Right ventricle myocardium inferior (tissue), 1 donor: ENCODE results near the gene RAB23. TPM values are rescaled to one million over a fixed set of nuclear protein-coding genes. Genes with fewer than 3 reads are reported as not detected.

Experiments
- ATAC-seq: fragments of 200-7000 bp; cut with Tn5 transposase; one replicate; pipeline ENCODE4 v1.9.1; 2020; ENCODE audit warnings: mild to moderate bottlenecking, moderate library complexity
- DNase-seq: peaks from one replicate; pipeline ENCODE4 v3.0.0; 2021; ENCODE audit errors: missing footprints
- intact Hi-C: fragments of 100-400 bp; cut with DNase I; formaldehyde crosslinking; loops from one replicate; pipeline ENCODE4 v1.11.0; 2022
- total RNA-seq: library from RNA; stranded (reverse); fragmentation: NEBNext Ultra II Directional; extraction: Animal tissue kit (Norgen Biotek cat#: 25700); gene quantifications from one replicate; pipeline ENCODE4 v1.2.1, GENCODE V29; 2021
- donor health status: DM: no; HTN: yes; CAD: no; lungs with severe emphysema.

The RAB23 gene
- total RNA-seq, 1 donor from 2014 or later = 12.0 TPM

DNA sequence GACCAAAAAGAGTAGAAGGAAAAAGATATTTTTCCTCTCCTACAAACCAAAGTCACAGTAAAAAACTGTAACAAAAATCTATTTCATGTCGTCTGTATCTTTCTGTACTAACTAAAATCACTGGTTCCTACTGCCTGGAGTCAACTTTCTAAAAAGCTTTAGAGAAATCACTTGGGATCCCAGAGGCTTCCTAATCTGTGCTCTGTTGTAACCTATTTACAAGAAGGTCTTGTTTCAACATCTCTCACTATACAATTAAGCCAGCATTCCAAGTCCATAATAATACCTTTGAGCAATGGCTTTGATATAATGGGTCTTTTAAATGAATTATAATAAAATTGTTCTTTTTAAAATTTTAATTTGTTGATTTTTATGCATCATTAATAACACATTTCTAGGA, 20.4 kb downstream of the RAB23 start:
- ATAC-seq = no peak
- intact Hi-C loops = no loop called here
- DNase-seq = no peak

DNA sequence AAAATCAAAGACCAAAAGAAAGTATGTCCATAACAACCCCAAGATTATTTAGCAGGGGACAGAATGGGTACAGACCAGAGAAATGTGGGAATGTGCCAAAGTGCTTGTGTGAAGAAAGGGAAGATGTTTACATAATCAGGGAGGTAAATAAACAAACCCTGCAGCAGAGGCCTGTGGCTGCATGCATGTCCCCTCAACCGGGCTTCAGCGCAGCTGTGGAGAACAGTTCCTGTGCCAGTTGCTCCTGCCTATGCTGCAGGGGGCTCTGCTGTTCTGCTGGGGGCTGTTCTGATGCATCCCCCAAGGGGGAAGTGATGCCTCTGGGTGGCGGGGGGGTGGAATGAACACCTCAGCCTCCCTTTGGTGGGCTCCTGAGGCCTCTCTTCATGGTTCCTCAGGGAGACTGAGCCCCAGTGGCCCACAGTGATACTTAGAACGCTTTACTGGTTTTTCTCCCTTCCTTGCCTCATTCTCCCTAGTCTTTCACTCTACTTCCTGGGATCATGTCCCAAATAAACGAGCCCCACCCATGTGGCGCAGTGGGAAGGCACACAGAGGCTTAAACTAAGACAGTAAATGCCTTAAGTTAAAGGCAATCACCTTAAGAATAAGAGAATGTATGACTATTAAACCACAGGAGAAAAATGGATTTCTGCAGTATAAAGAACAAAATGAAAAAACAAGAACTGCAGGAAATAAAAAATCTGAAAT, 23.0 kb downstream of the RAB23 start:
- intact Hi-C loops = no loop called here
- ATAC-seq = peak; percentile 16

DNA sequence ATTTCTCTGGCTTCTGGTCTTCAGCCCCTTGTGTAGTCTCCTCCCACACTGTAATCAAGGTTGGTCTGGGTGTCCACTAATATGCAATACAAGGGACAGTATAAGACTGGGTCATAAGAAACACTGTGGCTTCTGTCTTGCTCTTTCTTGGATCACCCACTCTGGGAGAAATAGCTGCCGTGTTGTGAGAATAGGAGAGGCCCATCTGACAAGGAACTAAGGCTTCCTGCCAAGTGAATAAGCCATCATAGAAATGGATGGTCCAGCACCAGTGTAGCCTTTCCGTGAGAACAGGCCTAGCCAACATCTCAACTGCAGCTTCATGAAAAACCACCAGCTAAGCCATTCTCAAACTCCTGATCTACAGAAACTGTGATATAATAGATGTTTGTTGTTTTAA, 26.6 kb downstream of the RAB23 start:
- intact Hi-C loops = no loop called here
- ATAC-seq (peak; percentile 70), DNase-seq (no peak)

More for the DNA sequence above, 23.0 kb downstream of the RAB23 start:
- no peak for DNase-seq

DNA sequence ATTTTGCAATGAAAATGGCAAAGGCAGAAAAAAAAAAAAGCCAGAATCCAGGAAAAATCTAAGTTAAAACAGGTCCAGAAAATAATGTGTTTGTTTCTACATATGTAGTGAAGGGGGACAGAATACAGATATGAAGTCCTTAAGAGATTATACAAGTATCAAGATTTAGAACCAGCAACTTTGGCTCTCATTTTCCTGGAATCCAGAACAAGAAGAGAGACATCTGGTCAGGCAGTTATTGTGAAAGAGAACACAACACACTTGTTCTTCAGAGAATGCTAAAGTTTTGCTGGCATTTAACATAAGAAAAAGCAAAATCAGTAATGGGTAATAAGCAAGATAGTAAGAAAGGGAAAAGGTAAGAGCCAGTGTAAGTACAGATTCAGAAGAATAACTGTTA, 28.9 kb downstream of the RAB23 start:
- DNase-seq = no peak
- intact Hi-C loops = no loop called here
- peak; percentile 76 for ATAC-seq

DNA sequence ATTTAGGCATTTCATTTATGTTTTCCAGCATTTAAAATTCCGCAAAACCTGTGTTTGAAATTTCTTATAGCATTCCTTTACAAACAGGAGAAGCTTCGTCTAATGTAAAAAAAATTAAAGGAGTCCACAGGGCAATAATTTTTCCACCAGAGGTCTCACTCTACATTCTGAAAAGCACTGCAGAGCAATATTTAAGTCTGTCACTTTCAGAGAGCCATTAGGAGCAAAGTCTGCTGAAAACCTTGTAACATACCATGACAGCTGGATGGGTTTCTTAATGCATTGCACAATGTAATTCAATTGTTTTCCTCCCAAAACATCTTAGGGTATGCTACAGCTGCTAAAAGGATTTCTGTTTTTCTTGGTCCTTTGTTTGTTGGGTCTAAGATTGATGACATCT, 32.0 kb downstream of the RAB23 start:
- intact Hi-C loops = no loop called here
- no peak for DNase-seq
- no peak for ATAC-seq

DNA sequence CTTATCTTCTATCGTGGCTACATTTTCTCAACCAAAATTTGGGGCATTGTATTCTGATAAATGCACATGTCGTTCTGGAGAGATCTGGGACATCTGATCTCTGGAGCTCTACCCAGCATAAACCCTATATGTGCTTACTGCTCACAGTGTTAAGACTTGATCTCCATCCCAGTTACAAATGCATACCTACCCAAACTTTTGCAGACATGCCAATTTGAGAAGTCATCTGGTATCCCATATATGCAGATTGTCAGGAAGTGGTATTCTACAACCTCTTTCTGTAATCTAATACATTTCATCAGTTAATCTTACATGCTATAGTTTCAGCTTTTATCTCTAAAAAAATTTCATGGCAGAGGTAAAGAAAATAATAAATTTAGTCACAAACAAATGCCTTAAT, 38.8 kb downstream of the RAB23 start:
- ATAC-seq (no peak), DNase-seq (no peak)
- intact Hi-C loops = no loop called here

DNA sequence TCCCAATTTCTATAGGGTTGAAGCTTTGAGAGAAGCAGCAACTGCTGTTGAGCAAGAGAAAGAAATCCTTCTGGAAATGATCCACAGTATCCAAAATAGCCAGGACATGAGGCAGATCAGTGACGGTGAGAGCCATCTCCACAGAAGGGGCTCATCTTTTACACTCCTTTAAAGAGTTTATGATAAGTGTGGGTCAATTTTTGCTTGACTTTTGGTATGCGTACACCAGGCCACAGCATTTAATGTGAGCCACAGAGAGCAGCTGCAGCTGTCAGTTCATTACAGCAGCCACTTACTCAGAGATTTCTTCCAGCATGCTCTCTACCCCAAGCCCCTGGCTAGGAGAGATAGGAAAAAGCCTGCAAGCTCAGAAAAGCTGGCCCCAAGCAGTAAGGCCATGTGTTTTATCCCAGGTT, 40.1 kb downstream of the RAB23 start:
- DNase-seq (no peak), ATAC-seq (no peak)
- intact Hi-C loops = no loop called here

DNA sequence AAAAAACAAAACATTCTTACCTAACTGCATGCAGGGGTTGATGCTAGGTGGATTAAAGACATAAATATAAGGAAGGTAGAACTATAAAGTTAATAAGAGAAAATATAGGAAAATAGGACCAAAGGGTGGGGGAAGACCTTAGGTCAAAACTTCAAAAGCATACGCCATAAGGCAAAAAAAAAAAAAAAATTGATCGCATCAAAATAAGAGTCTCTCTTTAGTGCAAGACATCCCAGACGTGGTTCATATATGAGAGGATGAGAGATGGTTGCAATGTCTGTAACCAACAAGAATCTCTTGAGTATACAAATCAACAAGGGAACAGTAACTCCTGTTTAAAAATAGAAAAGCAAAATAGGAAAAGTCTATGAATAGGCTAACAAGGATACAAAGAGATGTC, 41.5 kb downstream of the RAB23 start:
- no peak for ATAC-seq
- intact Hi-C loops = no loop called here
- no peak for DNase-seq

DNA sequence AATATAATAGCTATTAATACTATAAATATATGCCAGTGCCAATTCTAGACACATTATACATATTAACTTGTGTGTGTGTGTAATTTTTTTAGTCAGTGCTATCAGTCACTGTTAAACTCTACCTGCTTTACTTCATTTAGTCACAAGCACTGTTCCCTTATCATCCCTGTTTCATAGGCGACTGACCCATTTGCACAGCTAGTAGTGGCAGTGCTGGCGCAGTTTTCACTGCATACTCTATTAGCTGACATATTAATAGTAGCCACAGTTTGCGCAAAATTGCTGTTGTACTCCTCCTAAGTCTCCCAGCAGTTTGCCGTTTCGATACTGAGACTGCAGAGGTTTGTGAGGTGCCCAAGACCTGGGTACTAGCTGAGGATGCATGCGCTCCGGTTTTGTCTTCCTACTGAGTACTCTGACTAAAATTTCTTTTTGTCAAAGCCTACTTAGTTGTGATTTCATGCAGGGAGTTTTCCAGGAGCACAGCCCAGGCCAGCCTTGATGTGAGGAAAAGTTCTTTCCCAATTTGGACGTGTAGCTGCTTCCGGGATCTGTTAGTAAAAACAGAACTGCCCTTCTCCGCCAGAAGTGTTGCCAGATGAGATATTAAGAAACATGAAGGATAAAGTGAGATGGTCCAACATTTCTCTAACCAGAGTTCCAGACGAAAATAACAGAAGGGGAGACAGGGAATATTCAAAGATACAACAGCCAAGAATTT, 44.4 kb downstream of the RAB23 start:
- ATAC-seq (peak; percentile 86), DNase-seq (peak; percentile 65)
- intact Hi-C loops = no loop called here

DNA sequence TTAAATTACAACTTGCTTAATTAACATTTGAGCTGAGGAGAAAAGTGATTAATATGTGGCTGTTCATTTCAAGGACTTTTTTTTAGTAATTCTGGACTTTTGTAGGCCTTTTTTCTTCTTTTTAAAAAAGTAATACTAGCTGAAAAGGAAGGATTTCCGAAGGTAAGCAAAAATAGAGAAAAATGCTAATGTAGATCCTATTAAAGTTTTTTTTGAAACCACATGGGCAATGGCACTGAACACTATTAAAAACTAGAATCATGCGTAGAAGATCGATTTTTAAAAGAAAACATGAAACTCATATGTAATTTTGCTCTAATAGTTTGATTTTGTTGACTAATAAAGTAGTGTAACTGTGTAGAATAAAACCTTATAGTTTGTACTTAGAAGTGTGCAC, 47.6 kb downstream of the RAB23 start:
- ATAC-seq (no peak), DNase-seq (no peak)
- intact Hi-C loops = loop anchor here (5.0 kb wide), 2 partner anchors 77 to 143 kb away; partner anchors contain the start of gene PRIM2

DNA sequence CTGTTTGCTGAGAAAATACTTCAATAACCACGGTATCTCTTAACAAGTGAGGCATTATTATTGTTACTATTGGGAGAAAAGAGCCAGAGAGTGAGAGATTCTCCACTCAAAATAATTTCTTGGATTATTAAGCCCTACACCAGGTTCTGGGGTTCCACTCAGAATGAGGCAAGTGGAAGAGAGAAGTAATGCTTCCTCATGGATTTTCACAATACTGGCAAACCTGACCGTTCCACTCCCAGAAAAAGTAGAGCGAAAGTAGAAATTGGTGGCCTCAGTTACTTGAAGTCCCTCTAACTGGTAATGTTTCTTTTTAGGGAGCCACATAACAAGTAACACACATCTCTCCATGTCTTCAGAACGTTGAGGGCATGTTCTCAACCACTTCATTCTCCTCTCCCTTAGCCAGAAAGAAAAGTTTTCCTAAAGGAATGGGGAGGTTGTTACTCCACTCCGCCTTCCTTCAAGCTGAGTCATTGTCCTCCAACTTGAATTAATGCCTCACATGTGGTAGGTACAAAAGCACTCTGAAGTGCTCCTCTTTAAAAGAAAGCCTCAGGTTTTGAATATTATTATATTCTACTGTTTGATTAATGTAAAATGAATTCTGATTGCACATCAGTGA, 48.1 kb downstream of the RAB23 start:
- no peak for ATAC-seq
- intact Hi-C loops = loop anchor here (2.0 to 5.0 kb wide), 3 partner anchors 49 to 143 kb away; partner anchors contain the start of genes PRIM2 and RAB23
- DNase-seq = no peak

DNA sequence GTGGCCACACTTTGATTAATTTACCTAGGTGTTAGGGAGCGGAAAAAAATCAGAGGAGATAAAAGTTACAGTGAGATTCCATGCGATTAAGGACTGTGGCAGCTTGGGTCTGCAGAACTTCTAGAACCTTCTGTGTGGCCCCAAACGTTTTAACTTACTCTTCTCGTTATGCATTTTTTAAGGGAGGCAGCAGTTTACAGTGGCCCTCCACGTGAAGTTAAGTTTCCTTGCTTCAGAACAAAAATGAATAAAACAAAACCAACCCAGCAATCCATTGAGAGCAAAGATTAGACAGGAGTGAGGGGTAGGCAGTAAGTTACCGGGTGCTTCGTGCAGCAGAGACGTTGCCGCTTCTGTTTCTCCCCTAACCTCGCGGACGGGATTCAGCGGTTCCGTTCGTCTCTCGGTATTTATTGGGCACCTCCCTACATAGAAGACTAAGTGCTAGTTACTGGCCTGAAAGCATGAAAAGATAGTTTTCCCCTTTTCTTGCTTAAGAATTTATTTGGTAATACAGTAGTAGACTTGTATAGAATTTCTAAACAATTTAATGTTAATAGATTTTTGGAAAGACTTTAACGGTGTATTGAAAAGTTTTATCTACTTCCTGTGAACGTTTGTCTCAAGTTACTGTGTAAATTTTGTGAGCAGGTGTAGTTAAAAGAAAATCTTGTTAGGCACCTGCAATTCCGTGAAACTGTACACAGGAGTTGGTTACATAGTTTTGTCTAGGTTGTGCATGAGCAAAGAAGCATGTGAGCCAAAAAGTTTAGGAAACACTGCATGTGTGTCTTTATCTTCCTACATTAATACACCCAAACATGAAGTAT, 48.8 kb downstream of the RAB23 start:
- no peak for DNase-seq
- intact Hi-C loops = loop anchor here (2.0 to 5.0 kb wide), 3 partner anchors 50 to 144 kb away; partner anchors contain the start of genes PRIM2 and RAB23
- ATAC-seq = no peak

DNA sequence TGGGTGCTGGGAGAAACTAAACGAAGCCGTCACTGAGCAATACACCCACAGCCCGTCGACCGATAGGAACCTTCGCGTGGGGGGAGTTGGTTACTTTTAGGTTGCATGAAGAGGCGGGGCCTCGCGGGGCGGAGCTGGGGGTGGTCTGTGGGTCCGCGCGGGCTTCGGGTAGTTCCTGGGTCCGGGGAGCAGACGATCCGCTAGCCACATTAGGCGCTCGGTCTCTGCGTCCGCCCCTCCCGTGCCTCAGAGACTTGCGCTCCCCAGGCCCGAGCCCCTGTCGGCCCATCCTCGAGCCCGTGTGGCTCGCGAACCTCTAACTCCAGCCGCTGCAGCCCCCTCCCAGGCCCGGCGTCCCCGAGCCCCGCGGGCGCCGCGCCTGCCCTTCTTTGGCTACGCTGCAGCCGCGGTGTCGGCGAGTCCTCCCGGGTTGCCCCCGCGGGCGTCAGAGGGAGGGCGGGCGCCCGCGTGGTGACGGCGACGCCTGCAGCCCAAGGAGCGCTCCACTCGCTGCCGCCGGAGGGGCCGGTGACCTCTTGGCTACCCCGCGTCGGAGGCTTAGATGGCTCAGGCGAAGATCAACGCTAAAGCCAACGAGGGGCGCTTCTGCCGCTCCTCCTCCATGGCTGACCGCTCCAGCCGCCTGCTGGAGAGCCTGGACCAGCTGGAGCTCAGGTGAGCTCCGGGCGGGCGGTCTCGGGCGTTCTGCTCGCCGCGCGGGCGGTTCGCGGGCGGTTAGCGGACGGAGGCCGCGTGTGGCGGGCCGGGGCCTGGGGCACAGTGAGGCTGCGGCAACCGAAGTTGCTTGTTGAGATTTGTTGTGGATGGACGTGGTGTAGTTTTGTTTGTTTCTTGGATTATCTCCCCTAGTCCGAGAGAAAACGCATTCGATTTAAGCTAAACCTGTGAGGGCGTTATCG, 49.7 kb downstream of the RAB23 start, which contains the start of gene BAG2:
TSS of gene BAG2 (plus strand) at position 191 of the 920 bp plus-strand sequence. CDS start at position 563, 372 bp downstream.
- ATAC-seq (peak; percentile 97), DNase-seq (peak; percentile 95)
- intact Hi-C loops = loop anchor here (2.0 to 5.0 kb wide), 3 partner anchors 50 to 145 kb away; partner anchors contain the start of genes PRIM2 and RAB23

DNA sequence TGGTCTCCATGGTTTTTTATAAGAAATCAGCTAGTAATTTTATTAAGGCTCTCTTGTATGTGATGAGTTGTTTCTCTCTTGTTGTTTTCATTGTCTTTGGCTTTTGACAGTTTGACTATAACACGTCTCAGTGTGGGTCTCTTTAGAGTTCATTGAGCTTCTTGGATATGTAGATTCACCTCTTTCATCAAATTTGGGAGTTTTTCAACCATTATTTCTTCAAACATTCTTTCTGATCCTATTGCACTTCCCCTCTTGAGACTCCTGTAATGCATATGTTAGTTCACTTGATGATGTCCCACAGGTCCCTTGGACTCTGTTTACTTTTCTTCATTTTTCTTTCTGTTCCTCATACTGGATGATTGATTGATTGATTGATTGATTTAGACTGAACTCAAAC, 57.0 kb downstream of the RAB23 start:
- no peak for DNase-seq
- ATAC-seq = no peak
- intact Hi-C loops = no loop called here

DNA sequence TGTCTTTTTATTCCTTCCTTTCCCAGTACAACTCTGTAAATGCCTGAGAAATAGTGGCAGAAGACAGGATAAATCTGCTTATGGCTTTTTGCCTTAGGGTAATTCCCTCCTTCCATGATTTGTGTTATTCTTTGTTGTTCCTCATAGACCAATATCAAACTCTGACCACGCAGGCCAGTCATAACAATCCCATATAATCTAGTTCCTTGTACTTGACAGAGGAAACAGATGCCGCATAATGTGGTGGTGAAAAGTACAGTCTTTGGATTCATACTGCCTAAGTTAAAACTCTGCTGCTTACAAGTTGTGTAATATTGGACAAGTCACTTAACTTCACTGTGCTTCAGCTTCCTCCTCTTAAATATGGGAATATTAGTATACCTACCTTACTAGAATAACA, 58.2 kb downstream of the RAB23 start:
- intact Hi-C loops = no loop called here
- no peak for DNase-seq
- ATAC-seq = no peak

DNA sequence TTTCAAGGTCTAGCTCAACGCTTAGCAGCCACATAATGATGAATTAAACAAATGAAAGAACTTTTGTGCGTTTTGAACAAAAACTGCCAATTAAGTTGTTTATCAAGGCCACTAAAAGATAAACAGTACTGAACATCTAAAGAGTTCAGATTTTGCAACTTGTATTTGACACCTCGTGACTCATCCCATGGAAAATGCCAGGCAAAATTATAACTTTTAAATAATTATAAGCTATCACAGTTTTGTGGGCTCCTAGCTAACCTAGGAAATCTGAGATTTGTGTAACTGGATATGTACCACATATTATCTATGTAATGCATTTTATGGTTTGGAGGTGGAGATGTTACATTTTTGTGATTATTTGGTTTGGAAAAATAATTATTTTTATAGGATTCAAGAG, 59.6 kb downstream of the RAB23 start:
- intact Hi-C loops = no loop called here
- ATAC-seq (no peak), DNase-seq (no peak)

DNA sequence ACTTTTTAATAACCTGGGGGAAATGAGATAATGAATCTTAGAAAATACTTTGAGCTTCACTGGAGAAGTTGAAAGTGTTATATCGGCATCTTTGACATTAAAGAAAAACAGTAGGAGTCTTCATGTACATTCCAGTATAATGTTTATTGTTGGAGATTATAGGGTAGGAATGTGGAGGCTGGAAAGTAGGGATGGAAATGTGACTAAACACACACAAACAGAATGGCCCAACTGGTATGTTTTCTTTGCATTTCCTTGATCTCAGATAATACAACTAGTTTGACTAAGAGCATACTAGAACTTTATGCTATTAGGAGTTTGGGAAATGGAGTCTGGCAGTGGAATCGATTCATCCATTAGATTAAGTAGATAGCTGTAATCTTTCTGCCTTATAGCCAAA, 60.1 kb downstream of the RAB23 start:
- intact Hi-C loops = no loop called here
- DNase-seq (no peak), ATAC-seq (no peak)

DNA sequence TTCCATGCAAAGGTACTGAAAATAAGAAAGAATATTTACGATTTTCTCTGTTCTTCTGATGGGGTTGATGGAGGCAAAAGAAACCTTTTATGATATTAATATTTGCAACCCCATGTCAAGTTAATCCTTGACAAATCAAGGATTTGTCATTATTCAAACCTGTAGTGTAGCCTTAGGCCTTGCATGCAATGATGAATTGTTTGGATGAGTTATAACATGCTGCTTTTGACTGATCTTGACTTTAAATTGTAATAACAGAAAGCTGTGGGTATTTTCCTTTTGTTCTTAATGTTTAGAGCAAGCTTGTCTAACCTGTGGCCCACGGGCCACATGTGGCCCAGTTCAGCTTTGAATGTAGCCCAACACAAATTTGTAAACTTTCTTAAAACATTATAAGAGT, 63.0 kb downstream of the RAB23 start:
- DNase-seq (no peak), ATAC-seq (no peak)
- intact Hi-C loops = no loop called here
